HCT116 (cell line): ENCODE measurements around the gene CCL20.

ENCODE experiments used
- CEBPB ChIP-seq: IDR thresholded peaks from 2 replicates; pipeline ENCODE4 v1.6.1; 2012; ENCODE audit warnings: low read depth
- EGR1 ChIP-seq: IDR thresholded peaks from 2 replicates; pipeline ENCODE4 v1.6.1; 2012; ENCODE audit warnings: low read depth
- EZH2 ChIP-seq: fragments of 200-600 bp; sonication (generic); IDR thresholded peaks from 2 replicates; pipeline ENCODE4 v1.6.1; 2017; ENCODE audit warnings: antibody characterized with exemption, mixed run types
- EZH2phosphoT487 ChIP-seq: fragments of 200-600 bp; IDR thresholded peaks from 2 replicates; pipeline ENCODE4 v1.6.1; 2018; ENCODE audit warnings: antibody characterized with exemption, borderline replicate concordance
- FOSL1 ChIP-seq: IDR thresholded peaks from 2 replicates; pipeline ENCODE4 v1.6.1; 2012; ENCODE audit warnings: low read depth
- POLR2A ChIP-seq: IDR thresholded peaks from 2 replicates; pipeline ENCODE4 v1.7.0; 2011; ENCODE audit warnings: borderline replicate concordance; ENCODE audit not compliant: insufficient read depth, insufficient read length; ENCODE audit errors: extremely low read depth
- SP1 ChIP-seq: IDR thresholded peaks from 2 replicates; pipeline ENCODE4 v1.6.1; 2012; ENCODE audit warnings: low read depth
- ZFX ChIP-seq: fragments of 450-650 bp; IDR thresholded peaks from 2 replicates; pipeline ENCODE4 v1.6.1; 2017
- TF ChIP-seq, protein P1 (sequence below), 3 experiments: fragments of 200-600 bp in 1 of 3; sonication (generic) in 1 of 3; IDR thresholded peaks in 2 of 3; conservative IDR thresholded peaks in 1 of 3; 2 replicates each; pipeline ENCODE4 v1.5.1; 2012 to 2017; ENCODE audit warnings: low read depth in 2 of 3, low read length in 2 of 3, antibody characterized with exemption in 1 of 3, borderline replicate concordance in 1 of 3, control low read depth in 1 of 3, mild to moderate bottlenecking in 1 of 3, mixed read lengths in 1 of 3, mixed run types in 1 of 3, moderate library complexity in 1 of 3; ENCODE audit not compliant: insufficient read depth in 1 of 3
- TF ChIP-seq, protein P2 (sequence below): IDR thresholded peaks from 2 replicates; pipeline ENCODE4 v1.6.1; 2012

DNA sequence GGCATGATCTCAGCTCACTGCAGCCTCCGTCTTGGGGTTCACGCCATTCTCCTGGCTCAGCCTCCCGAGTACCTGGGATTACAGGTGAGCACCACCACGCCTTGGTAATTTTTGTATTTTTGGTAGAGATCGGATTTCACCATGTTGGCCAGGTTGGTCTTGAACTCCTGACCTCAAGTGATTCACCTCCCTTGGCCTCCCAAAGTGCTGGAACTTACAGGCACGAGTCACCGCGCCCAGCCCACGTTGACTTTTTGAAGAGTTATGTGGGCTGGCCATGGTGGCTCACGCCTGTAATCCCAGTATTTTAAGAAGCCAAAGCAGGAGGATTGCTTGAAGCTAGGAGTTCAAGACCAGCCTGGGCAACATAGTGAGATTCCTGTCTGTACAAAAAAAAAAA is 20.8 kb downstream of the CCL20 start:
- TF ChIP-seq POLR2A = no peak
- TF ChIP-seq, protein P1, sequence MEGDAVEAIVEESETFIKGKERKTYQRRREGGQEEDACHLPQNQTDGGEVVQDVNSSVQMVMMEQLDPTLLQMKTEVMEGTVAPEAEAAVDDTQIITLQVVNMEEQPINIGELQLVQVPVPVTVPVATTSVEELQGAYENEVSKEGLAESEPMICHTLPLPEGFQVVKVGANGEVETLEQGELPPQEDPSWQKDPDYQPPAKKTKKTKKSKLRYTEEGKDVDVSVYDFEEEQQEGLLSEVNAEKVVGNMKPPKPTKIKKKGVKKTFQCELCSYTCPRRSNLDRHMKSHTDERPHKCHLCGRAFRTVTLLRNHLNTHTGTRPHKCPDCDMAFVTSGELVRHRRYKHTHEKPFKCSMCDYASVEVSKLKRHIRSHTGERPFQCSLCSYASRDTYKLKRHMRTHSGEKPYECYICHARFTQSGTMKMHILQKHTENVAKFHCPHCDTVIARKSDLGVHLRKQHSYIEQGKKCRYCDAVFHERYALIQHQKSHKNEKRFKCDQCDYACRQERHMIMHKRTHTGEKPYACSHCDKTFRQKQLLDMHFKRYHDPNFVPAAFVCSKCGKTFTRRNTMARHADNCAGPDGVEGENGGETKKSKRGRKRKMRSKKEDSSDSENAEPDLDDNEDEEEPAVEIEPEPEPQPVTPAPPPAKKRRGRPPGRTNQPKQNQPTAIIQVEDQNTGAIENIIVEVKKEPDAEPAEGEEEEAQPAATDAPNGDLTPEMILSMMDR (IDR thresholded peaks at IDR 0.05 in 2 of 3, conservative IDR thresholded peaks at IDR 0.05 in 1 of 3; ENCODE audit: borderline replicate concordance in 1 of 3, insufficient read depth in 1 of 3, low read depth in 2 of 3, low read length in 2 of 3) = no peak
- no peak for TF ChIP-seq EZH2
- TF ChIP-seq, protein P2, sequence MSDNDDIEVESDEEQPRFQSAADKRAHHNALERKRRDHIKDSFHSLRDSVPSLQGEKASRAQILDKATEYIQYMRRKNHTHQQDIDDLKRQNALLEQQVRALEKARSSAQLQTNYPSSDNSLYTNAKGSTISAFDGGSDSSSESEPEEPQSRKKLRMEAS = peak; percentile 48; the same call in 1 of the 2 replicates
- no peak for TF ChIP-seq ZFX
- TF ChIP-seq CEBPB = no peak
- TF ChIP-seq FOSL1 = no peak
- TF ChIP-seq EGR1 = no peak
- TF ChIP-seq EZH2phosphoT487 = no peak
- no peak for TF ChIP-seq SP1
